GM19468 (cell line): ENCODE measurements around the gene PTPN18.
"Not testable (repeated sequence)": the region's sequence is repeated elsewhere in the genome, so short reads cannot be mapped to it uniquely, and the experiment has no call there.

Experiments used
- ATAC-seq: cut with Tn5 transposase; IDR thresholded peaks from one replicate; pipeline ENCODE4 v1.9.1; 2021; ENCODE audit warnings: mild to moderate bottlenecking, moderate library complexity, moderate number of reproducible peaks; ENCODE audit not compliant: unreplicated experiment; ENCODE audit errors: extremely low read depth

Gene PTPN18

DNA sequence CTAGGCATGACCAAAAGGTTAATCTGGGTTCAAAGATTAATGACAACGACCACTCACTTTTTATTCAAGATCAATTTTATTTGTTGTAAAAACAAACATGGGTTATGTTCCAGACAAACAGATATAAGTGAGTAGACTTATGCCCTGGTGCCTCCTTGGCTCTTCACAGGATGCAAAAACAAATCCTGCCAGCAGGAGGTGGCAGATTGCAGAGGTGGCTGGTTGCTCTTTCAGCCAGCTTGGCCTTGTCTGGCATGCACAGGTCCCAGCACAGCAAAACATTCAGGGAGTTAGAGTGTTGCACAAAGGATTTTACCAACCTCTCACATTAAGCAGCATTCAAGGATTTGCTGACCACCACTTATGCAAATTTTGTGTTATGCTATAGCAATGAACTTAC lies 60.8 kb downstream of the PTPN18 start:
- not testable (repeated sequence) for ATAC-seq

DNA sequence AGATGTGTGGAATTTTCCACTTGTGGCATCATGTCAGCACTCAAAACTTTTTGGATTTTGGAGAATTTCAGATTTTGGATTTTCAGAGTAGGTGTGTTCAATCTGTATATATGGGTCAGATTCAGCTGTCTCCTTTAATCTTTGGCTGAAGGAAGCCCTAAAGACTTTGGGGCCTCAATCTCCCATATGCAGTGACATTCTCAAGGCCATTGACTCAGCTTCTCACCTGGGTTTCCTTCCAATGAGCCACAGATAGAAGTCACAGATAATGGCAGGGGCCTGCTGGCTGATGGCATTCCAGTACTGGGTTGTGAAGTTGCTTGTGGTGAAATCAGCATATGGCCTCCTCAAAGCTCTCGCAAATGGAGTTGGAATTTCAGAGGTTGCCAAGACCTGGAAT lies 63.0 kb downstream of the PTPN18 start:
- ATAC-seq, result not testable (repeated sequence)
